Sigmoid colon (tissue), 7 donors: ENCODE measurements around the gene PEX10. TPM values are rescaled to one million over a fixed set of nuclear protein-coding genes. Genes with fewer than 3 reads are reported as not detected.
A peak's percentile ranks its signal among the peaks of the same experiment; 100 is the strongest.

Experiments used
- DNase-seq: peaks from one replicate; pipeline ENCODE4 v3.0.0-alpha.2; 2019
- H3K27ac ChIP-seq, 4 donors: fragments of 200-600 bp; sonication (generic); one replicate each; pipeline ENCODE4 v1.5.1; 2016 to 2019; ENCODE audit warnings: mild to moderate bottlenecking in 1 of 4
- H3K27me3 ChIP-seq, 3 donors: fragments of 200-600 bp; sonication (generic); one replicate each; pipeline ENCODE4 v1.5.1; 2019; ENCODE audit warnings: mild to moderate bottlenecking in 1 of 3
- H3K36me3 ChIP-seq, 4 donors: fragments of 200-600 bp; sonication (generic); one replicate each; pipeline ENCODE4 v1.5.1; 2016 to 2019
- H3K4me1 ChIP-seq, 4 donors: fragments of 200-600 bp; sonication (generic); one replicate each; pipeline ENCODE4 v1.5.1; 2017 to 2019
- H3K4me3 ChIP-seq, 4 donors: fragments of 200-600 bp; sonication (generic); one replicate each; pipeline ENCODE4 v1.5.1; 2017 to 2019; ENCODE audit warnings: mild to moderate bottlenecking in 2 of 4, moderate library complexity in 1 of 4
- H3K9me3 ChIP-seq, 4 donors: fragments of 200-600 bp in 3 of 4; sonication (generic) in 3 of 4; one replicate each; pipeline versions ENCODE4 v1.5.1 to v1.6.1; 2013 to 2019
- CTCF ChIP-seq, 4 experiments: fragments of 450-650 bp in 3 of 4; fragments of 200-600 bp in 1 of 4; IDR thresholded peaks; one replicate each; pipeline ENCODE4 v1.5.1; 2016 to 2019; ENCODE audit warnings: antibody characterized with exemption in 4 of 4, mild to moderate bottlenecking in 3 of 4, moderate library complexity in 2 of 4
- EP300 ChIP-seq, 4 donors: sonication (generic); formaldehyde crosslinking; IDR thresholded peaks; one replicate each; pipeline ENCODE4 v1.6.1; 2017; ENCODE audit warnings: antibody characterized with exemption in 4 of 4
- POLR2A ChIP-seq, 2 donors: fragments of 450-650 bp; IDR thresholded peaks; one replicate each; pipeline ENCODE4 v1.6.1; 2016; ENCODE audit warnings: antibody characterized with exemption in 2 of 2, mild to moderate bottlenecking in 2 of 2, moderate library complexity in 2 of 2
- POLR2AphosphoS5 ChIP-seq, 4 donors: sonication (generic); formaldehyde crosslinking; IDR thresholded peaks; one replicate each; pipeline ENCODE4 v1.6.1; 2017; ENCODE audit warnings: antibody characterized with exemption in 4 of 4
- WGBS, 2 donors: extraction: QIAGEN DNeasy Blood & Tissue Kit; methylation state at CpG; one replicate each; pipeline ENCODE4 v1.1.7; 2013; 5-methylcytosine and 5-hydroxymethylcytosine counted together
- intact Hi-C: fragments of 100-400 bp; cut with DNase I; formaldehyde crosslinking; loops from one replicate; pipeline ENCODE4 v1.15.1; 2023
- polyA plus RNA-seq, 3 donors: library from polyadenylated mRNA; stranded (reverse); fragments of 200-250 nt; gene quantifications; one replicate each; pipeline ENCODE4 v1.2.3, GENCODE V29; 2013
- total RNA-seq, 4 donors: library from RNA; depleted of rRNA; stranded (reverse); fragments of >200 nt; gene quantifications; one replicate each; pipeline ENCODE4 v1.1.0, GENCODE V29; 2016
- donor health status: healthy with polysubstance abuse.
- donor health status: Bipolar disorder and iron deficiency.
- donor health status: healthy.

The PEX10 gene
- total and polyA plus RNA-seq, 7 donors = 9.9 to 21.9 (median 13.8) TPM

DNA sequence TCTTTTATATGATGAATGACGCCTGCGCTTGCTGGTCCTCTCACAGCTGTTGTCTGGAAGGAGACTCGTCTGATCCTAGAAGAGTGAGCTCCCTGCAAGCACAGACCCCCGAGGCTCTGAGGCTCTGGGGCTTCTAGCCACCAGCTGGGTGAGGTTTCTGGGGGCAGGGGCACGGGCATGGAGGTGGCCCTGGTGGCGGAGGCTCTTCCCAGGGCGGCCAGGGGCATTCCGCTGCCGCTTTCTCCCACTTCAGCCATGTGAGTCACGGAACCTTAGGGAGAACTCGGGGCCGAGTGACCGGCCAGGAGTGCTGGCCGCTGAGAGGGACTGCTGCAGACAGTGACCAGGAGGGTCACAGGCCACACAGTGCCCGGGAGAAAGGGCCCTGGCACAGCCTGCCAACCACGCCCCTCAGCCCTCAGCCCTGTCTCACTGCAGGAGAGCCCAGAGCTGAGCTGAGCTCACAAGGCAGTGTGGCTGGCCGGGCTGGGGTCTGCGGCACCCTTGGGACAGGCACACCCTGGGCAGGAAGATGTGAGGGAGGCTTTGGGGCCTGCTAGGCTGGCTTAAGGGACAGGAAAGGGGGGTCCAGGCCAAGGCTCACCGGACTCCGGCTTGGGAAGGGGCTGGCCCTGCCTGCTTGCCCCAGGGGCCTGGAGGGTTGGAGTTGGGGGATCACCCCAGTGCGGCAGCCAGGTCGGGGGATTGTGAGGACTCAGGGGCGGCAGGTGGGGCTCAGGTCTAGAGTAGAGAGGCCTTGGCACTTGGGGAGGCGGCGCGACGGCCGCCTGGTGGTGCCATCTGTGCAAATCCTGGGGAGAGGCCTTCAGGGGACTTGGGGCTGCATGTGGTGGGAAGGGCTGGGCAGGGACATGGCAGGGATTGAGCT is 56.7 kb downstream of the PEX10 start:
- TF ChIP-seq POLR2AphosphoS5 (IDR thresholded peaks at IDR 0.05) (no peak), EP300 (IDR thresholded peaks at IDR 0.05) (no peak), POLR2A (IDR thresholded peaks at IDR 0.05) (no peak), CTCF (IDR thresholded peaks at IDR 0.05) (no peak)
- no peaks in the 10 kb centered on the region for H3K27me3 ChIP-seq
- no peaks in the 10 kb centered on the region for H3K36me3 ChIP-seq
- intact Hi-C loops = no loop called here
- no peak overlapping the region for H3K4me3 ChIP-seq
- H3K9me3 ChIP-seq = no peaks in the 10 kb centered on the region
- peaks cover 0 to 27% (median 23%) of the 10 kb centered on the region in 4 donors for H3K4me1 ChIP-seq
- peak; percentile 59 for DNase-seq
- whole genome bisulfite sequencing, 2 donors = 89% methylated on average over 28 of the region's 28 CpGs
- peak overlapping the region in 2 of 4 donors; percentile 42 to 63 for H3K27ac ChIP-seq

GRCh38 chr1:2354511-2355372 is 57.6 kb downstream of the PEX10 start:
- H3K4me1 ChIP-seq = peaks cover 0 to 23% (median 15%) of the 10 kb centered on the region in 4 donors
- no peaks in the 10 kb centered on the region for H3K36me3 ChIP-seq
- peak overlapping the region in 1 of 4 donors; percentile 3 for H3K4me3 ChIP-seq
- H3K27ac ChIP-seq = peak overlapping the region in 2 of 4 donors; percentile 42 to 63
- DNase-seq = peak; percentile 43
- no peaks in the 10 kb centered on the region for H3K27me3 ChIP-seq
- TF ChIP-seq EP300 (IDR thresholded peaks at IDR 0.05) (no peak), CTCF (IDR thresholded peaks at IDR 0.05) (no peak), POLR2AphosphoS5 (IDR thresholded peaks at IDR 0.05) (no peak), POLR2A (IDR thresholded peaks at IDR 0.05) (no peak)
- no peaks in the 10 kb centered on the region for H3K9me3 ChIP-seq
- intact Hi-C loops = no loop called here
- 86 to 93% methylated on average over 38 of the region's 38 CpGs for WGBS, 2 donors

Other genes with a start within 250 kb of the PEX10 start
- gene FAAP20, start 217.8 kb downstream of the PEX10 start, total RNA-seq = 10 to 100 TPM; 33.8 to 49.5 (median 39.6) TPM
- gene FAAP20, start 217.8 kb downstream of the PEX10 start, polyA plus RNA-seq = 10 to 100 TPM; 28.4 to 58.0 (median 56.5) TPM
- 10 to 100 TPM; 18.9 to 50.4 (median 26.9) TPM for gene SKI, start 184.2 kb downstream of the PEX10 start, total RNA-seq
- 10 to 100 TPM in 1 of 3 donors, 1 to 10 TPM in 2; 5.8 to 20.0 (median 6.6) TPM for gene SKI, start 184.2 kb downstream of the PEX10 start, polyA plus RNA-seq
- gene MORN1, start 21.0 kb downstream of the PEX10 start, total RNA-seq = 1 to 10 TPM; 6.2 to 9.1 (median 6.7) TPM
- gene MORN1, start 21.0 kb downstream of the PEX10 start, polyA plus RNA-seq = 1 to 10 TPM; 2.4 to 9.1 (median 2.5) TPM
- gene RER1, start 20.7 kb downstream of the PEX10 start, total RNA-seq = 10 to 100 TPM; 49.0 to 56.2 (median 50.7) TPM
- 100 to 1,000 TPM in 1 of 3 donors, 10 to 100 TPM in 2; 40.8 to 113 (median 52.2) TPM for gene RER1, start 20.7 kb downstream of the PEX10 start, polyA plus RNA-seq
- 1 to 10 TPM in 2 of 4 donors, under 1 TPM in 1, not detected in 1; 0.54 to 1.7 (median 1.1) TPM for gene PLCH2, start 63.7 kb upstream of the PEX10 start, total RNA-seq
- 1 to 10 TPM in 1 of 3 donors, under 1 TPM in 1, not detected in 1; 0.60 to 3.8 TPM for gene PLCH2, start 63.7 kb upstream of the PEX10 start, polyA plus RNA-seq
- 10 to 100 TPM; 23.6 to 37.7 (median 27.9) TPM for gene PANK4, start 114.0 kb upstream of the PEX10 start, total RNA-seq
- gene PANK4, start 114.0 kb upstream of the PEX10 start, polyA plus RNA-seq = 10 to 100 TPM; 11.4 to 25.4 (median 13.4) TPM
- gene HES5, start 117.7 kb upstream of the PEX10 start, total RNA-seq = under 1 TPM in 1 of 4 donors, not detected in 3; 0.36 TPM
- 1 to 10 TPM in 1 of 3 donors, under 1 TPM in 1, not detected in 1; 0.61 to 1.2 TPM for gene HES5, start 117.7 kb upstream of the PEX10 start, polyA plus RNA-seq
- 10 to 100 TPM; 37.5 to 73.4 (median 60.4) TPM for gene TNFRSF14, start 143.8 kb upstream of the PEX10 start, total RNA-seq
- gene TNFRSF14, start 143.8 kb upstream of the PEX10 start, polyA plus RNA-seq = 100 to 1,000 TPM in 1 of 3 donors, 10 to 100 TPM in 2; 53.5 to 185 (median 64.7) TPM
- 10 to 100 TPM in 3 of 4 donors, 1 to 10 TPM in 1; 8.6 to 18.2 (median 15.3) TPM for gene PRXL2B, start 174.2 kb upstream of the PEX10 start, total RNA-seq
- gene PRXL2B, start 174.2 kb upstream of the PEX10 start, polyA plus RNA-seq = 10 to 100 TPM; 28.2 to 53.2 (median 42.1) TPM
- 1 to 10 TPM in 2 of 4 donors, under 1 TPM in 1, not detected in 1; 0.66 to 3.4 (median 2.9) TPM for gene MMEL1, start 220.5 kb upstream of the PEX10 start, total RNA-seq
- 10 to 100 TPM in 2 of 3 donors, 1 to 10 TPM in 1; 5.0 to 37.2 (median 14.8) TPM for gene MMEL1, start 220.5 kb upstream of the PEX10 start, polyA plus RNA-seq